Ishikawa (cell line): ENCODE data around the gene REX1BD.

Source experiments
- CEBPB ChIP-seq: IDR thresholded peaks from 2 replicates; pipeline ENCODE4 v1.6.1; 2012
- RAD21 ChIP-seq: IDR thresholded peaks from 2 replicates; pipeline ENCODE4 v1.6.1; 2012; ENCODE audit warnings: low read depth
- USF1 ChIP-seq: IDR thresholded peaks from 2 replicates; pipeline ENCODE4 v1.6.1; 2012
- YY1 ChIP-seq: IDR thresholded peaks from 2 replicates; pipeline ENCODE4 v1.6.1; 2012; ENCODE audit warnings: low read depth

- no peak for TF ChIP-seq RAD21
- no peak for TF ChIP-seq YY1
- TF ChIP-seq USF1 = no peak
- TF ChIP-seq CEBPB = no peak
Measured at GRCh38 chr19:18611327-18612050, 22.9 kb downstream of the REX1BD start.
